HCT116 (cell line): ENCODE data around the gene FIP1L1. TPM values are rescaled to one million over a fixed set of nuclear protein-coding genes. Genes with fewer than 3 reads are reported as not detected.

Experiments
- ATAC-seq: fragments of 200-7000 bp; cut with Tn5 transposase; 2 replicates; pipeline ENCODE4 v1.9.1; 2020; ENCODE audit warnings: mild to moderate bottlenecking, moderate library complexity
- BruUV-seq: library from RNA; stranded (reverse); fragments of 400-500 nt; replicated peaks from 2 replicates; lab custom pipeline; 2021; lab: Mats Ljungman, UMichigan
- CTCF ChIA-PET: fragments of 300-600 bp; sonication (Branson Sonifier 250); formaldehyde crosslinking; loops from one replicate; lab custom pipeline; 2021; ENCODE audit warnings: antibody characterized with exemption; lab: Charles Lee
- POLR2A ChIA-PET: fragments of 300-600, 350-600 bp; sonication (Branson Sonifier 250); formaldehyde crosslinking; loops from one replicate; lab custom pipeline; 2021; ENCODE audit warnings: antibody characterized with exemption; lab: Charles Lee
- RAD21 ChIA-PET, 2 experiments: fragments of 300-600 bp; sonication (Branson Sonifier 250); formaldehyde crosslinking; loops; one replicate each; lab custom pipeline; 2023; ENCODE audit warnings: low total read pairs in 2 of 2; ENCODE audit not compliant: uncharacterized antibody in 2 of 2, unreplicated experiment in 2 of 2, low non-redundant PET in 1 of 2; lab: Charles Lee
- DNase-seq: peaks from one replicate; pipeline ENCODE4 v3.0.0-alpha.2; 2010; ENCODE audit warnings: low read depth, low spot score
- H2AFZ ChIP-seq: fragments of 200-600 bp; shearing (Covaris generic), sonication (generic); 2 replicates; pipeline ENCODE4 v1.6.1; 2017; ENCODE audit warnings: low read depth, mixed run types, mixed read lengths, antibody characterized with exemption, low read length; ENCODE audit not compliant: poor library complexity, severe bottlenecking
- H3K27ac ChIP-seq: 2 replicates; pipeline ENCODE4 v1.5.1; 2012; ENCODE audit warnings: low read depth, low read length
- H3K27me3 ChIP-seq: fragments of 200-600 bp; sonication (generic); 2 replicates; pipeline ENCODE4 v1.6.1; 2016; ENCODE audit warnings: mixed run types, low read length, mixed read lengths; ENCODE audit not compliant: insufficient read depth
- H3K36me3 ChIP-seq, 2 experiments: fragments of 200-500 bp in 1 of 2; fragments of 200-600 bp in 1 of 2; sonication (Bioruptor generic) in 1 of 2; sonication (generic) in 1 of 2; 2 replicates each; pipeline versions ENCODE4 v1.5.1 to v1.6.1; 2014 to 2016; ENCODE audit warnings: low read length in 2 of 2, inconsistent platforms in 1 of 2, mixed read lengths in 1 of 2, mixed run types in 1 of 2; ENCODE audit not compliant: insufficient read depth in 2 of 2, control insufficient read depth in 1 of 2
- H3K4me1 ChIP-seq, 2 experiments: fragments of 200-600 bp in 1 of 2; sonication (generic) in 1 of 2; 2 replicates each; pipeline versions ENCODE4 v1.5.1 to v1.6.1; 2012 to 2017; ENCODE audit warnings: low read length in 2 of 2, inconsistent platforms in 1 of 2, mild to moderate bottlenecking in 1 of 2, mixed read lengths in 1 of 2, mixed run types in 1 of 2, moderate library complexity in 1 of 2; ENCODE audit not compliant: insufficient read depth in 2 of 2, control insufficient read depth in 1 of 2
- H3K4me2 ChIP-seq: fragments of 200-600 bp; sonication (generic); 2 replicates; pipeline ENCODE4 v1.6.1; 2017; ENCODE audit warnings: mixed run types, low read length, mixed read lengths
- H3K4me3 ChIP-seq, 2 experiments: fragments of 200-600 bp in 1 of 2; sonication (generic) in 1 of 2; replicated peaks in 1 of 2; 2 replicates each; pipeline ENCODE4 v1.5.1; 2011 to 2016; ENCODE audit warnings: low read length in 2 of 2, control low read depth in 1 of 2, low read depth in 1 of 2, mild to moderate bottlenecking in 1 of 2, mixed read lengths in 1 of 2, mixed run types in 1 of 2
- H3K79me2 ChIP-seq: fragments of 200-600 bp; sonication (generic); 2 replicates; pipeline ENCODE4 v1.6.1; 2017; ENCODE audit warnings: mild to moderate bottlenecking, mixed run types, low read length, moderate library complexity, mixed read lengths; ENCODE audit not compliant: insufficient read depth
- H3K9ac ChIP-seq: fragments of 200-600 bp; sonication (generic); 2 replicates; pipeline ENCODE4 v1.6.1; 2016; ENCODE audit warnings: low read length, mixed read lengths
- H3K9me2 ChIP-seq: fragments of 200-600 bp; sonication (generic), shearing (Covaris generic); 2 replicates; pipeline ENCODE4 v1.6.1; 2017; ENCODE audit warnings: mixed run types, mild to moderate bottlenecking, moderate library complexity; ENCODE audit not compliant: insufficient read depth
- H3K9me3 ChIP-seq, 2 experiments: fragments of 200-500 bp in 1 of 2; fragments of 200-600 bp in 1 of 2; sonication (Bioruptor generic) in 1 of 2; sonication (generic) in 1 of 2; 2 replicates each; pipeline ENCODE4 v1.6.1; 2014 to 2017; ENCODE audit warnings: low read length in 2 of 2, mixed read lengths in 2 of 2, inconsistent platforms in 1 of 2, low read depth in 1 of 2, mild to moderate bottlenecking in 1 of 2, mixed run types in 1 of 2, moderate library complexity in 1 of 2; ENCODE audit not compliant: control insufficient read depth in 1 of 2, insufficient read depth in 1 of 2
- H4K20me1 ChIP-seq: fragments of 200-600 bp; sonication (generic), shearing (Covaris generic); 2 replicates; pipeline ENCODE4 v1.6.1; 2017; ENCODE audit warnings: mixed run types, mild to moderate bottlenecking, moderate library complexity; ENCODE audit not compliant: insufficient read depth
- ATF3 ChIP-seq: IDR thresholded peaks from 2 replicates; pipeline ENCODE4 v1.6.1; 2012
- CTCF ChIP-seq, 3 experiments: fragments of 200-600 bp in 1 of 3; sonication (generic) in 1 of 3; IDR thresholded peaks in 2 of 3; conservative IDR thresholded peaks in 1 of 3; 2 replicates each; pipeline ENCODE4 v1.5.1; 2012 to 2017; ENCODE audit warnings: low read depth in 2 of 3, low read length in 2 of 3, antibody characterized with exemption in 1 of 3, borderline replicate concordance in 1 of 3, control low read depth in 1 of 3, mild to moderate bottlenecking in 1 of 3, mixed read lengths in 1 of 3, mixed run types in 1 of 3, moderate library complexity in 1 of 3; ENCODE audit not compliant: insufficient read depth in 1 of 3
- EGR1 ChIP-seq: IDR thresholded peaks from 2 replicates; pipeline ENCODE4 v1.6.1; 2012; ENCODE audit warnings: low read depth
- ELF1 ChIP-seq: IDR thresholded peaks from 2 replicates; pipeline ENCODE4 v1.6.1; 2012; ENCODE audit warnings: low read depth, borderline replicate concordance
- EZH2phosphoT487 ChIP-seq: fragments of 200-600 bp; IDR thresholded peaks from 2 replicates; pipeline ENCODE4 v1.6.1; 2018; ENCODE audit warnings: antibody characterized with exemption, borderline replicate concordance
- POLR2AphosphoS5 ChIP-seq: IDR thresholded peaks from 2 replicates; pipeline ENCODE4 v1.6.1; 2011; ENCODE audit warnings: mild to moderate bottlenecking, low read depth, low read length, moderate library complexity
- REST ChIP-seq: IDR thresholded peaks from 2 replicates; pipeline ENCODE4 v1.6.1; 2012; ENCODE audit warnings: low read depth
- YY1 ChIP-seq: IDR thresholded peaks from 2 replicates; pipeline ENCODE4 v1.6.1; 2011; ENCODE audit warnings: low read length, low read depth, moderate library complexity, mild to moderate bottlenecking; ENCODE audit not compliant: insufficient replicate concordance; ENCODE audit errors: extremely low read depth
- ZBTB33 ChIP-seq: IDR thresholded peaks from 2 replicates; pipeline ENCODE4 v1.6.1; 2011; ENCODE audit warnings: mild to moderate bottlenecking, low read length, moderate library complexity; ENCODE audit not compliant: insufficient replicate concordance; ENCODE audit errors: extremely low read depth
- ZNF274 ChIP-seq: fragments of 200-500 bp; sonication (Bioruptor generic); IDR thresholded peaks from 2 replicates; pipeline ENCODE4 v1.6.1; 2014; ENCODE audit warnings: mild to moderate bottlenecking, low read depth, low read length, inconsistent platforms
- intact Hi-C: fragments of 100-400 bp; cut with micrococcal nuclease; formaldehyde crosslinking; loops from 2 replicates; pipeline ENCODE4 v1.10.0; 2022
- total RNA-seq: library from RNA; stranded (reverse); gene quantifications from one replicate; pipeline ENCODE4 v1.2.1, GENCODE V29; 2021; ENCODE audit not compliant: unreplicated experiment

Gene FIP1L1
- total RNA-seq, 1 experiment from 2014 or later, result 63.6 TPM

GRCh38 chr4:53499791-53500190 is 122.3 kb downstream of the FIP1L1 start:
- CTCF ChIA-PET, result no interaction called here
- RAD21 ChIA-PET, result no interaction called here
- intact Hi-C loops, result no loop called here

More at GRCh38 chr4:53499791-53500190, 122.3 kb downstream of the FIP1L1 start:
- Histone ChIP-seq H4K20me1 (no peaks in the 10 kb centered on the region), H3K4me2 (no peak overlapping the region), H3K4me3 (no peak overlapping the region), H3K79me2 (no peaks in the 10 kb centered on the region), H3K9ac (no peak overlapping the region), H3K27ac (no peak overlapping the region), H3K4me1 (no peaks in the 10 kb centered on the region), H3K9me3 (no peaks in the 10 kb centered on the region)
- POLR2A ChIA-PET, result no interaction called here
- TF ChIP-seq YY1 (no peak), CTCF (IDR thresholded peaks at IDR 0.05 in 2 of 3, conservative IDR thresholded peaks at IDR 0.05 in 1 of 3; ENCODE audit: borderline replicate concordance in 1 of 3, insufficient read depth in 1 of 3, low read depth in 2 of 3, low read length in 2 of 3) (no peak), EGR1 (no peak), POLR2AphosphoS5 (no peak), ZBTB33 (no peak), ATF3 (no peak), EZH2phosphoT487 (no peak), ELF1 (no peak), REST (no peak), ZNF274 (no peak)
- TF ChIP-seq, all 23 proteins: peak for 0
- ATAC-seq (no peak), DNase-seq (no peak)
- no peak overlapping the region for H2AFZ ChIP-seq
- no TSS peak for BruUV-seq
- H3K36me3 ChIP-seq, result no peaks in the 10 kb centered on the region
- no peaks in the 10 kb centered on the region for H3K9me2 ChIP-seq
- H3K27me3 ChIP-seq, result no peaks in the 10 kb centered on the region
